Measurements from ENCODE around the gene C6orf47. TPM values are rescaled to one million over a fixed set of nuclear protein-coding genes. Genes with fewer than 3 reads are reported as not detected.
A peak's percentile ranks its signal among the peaks of the same experiment; 100 is the strongest.

C6orf47 gene
- total RNA-seq, 1 experiment from 2014 or later = 22.4 TPM

DNA sequence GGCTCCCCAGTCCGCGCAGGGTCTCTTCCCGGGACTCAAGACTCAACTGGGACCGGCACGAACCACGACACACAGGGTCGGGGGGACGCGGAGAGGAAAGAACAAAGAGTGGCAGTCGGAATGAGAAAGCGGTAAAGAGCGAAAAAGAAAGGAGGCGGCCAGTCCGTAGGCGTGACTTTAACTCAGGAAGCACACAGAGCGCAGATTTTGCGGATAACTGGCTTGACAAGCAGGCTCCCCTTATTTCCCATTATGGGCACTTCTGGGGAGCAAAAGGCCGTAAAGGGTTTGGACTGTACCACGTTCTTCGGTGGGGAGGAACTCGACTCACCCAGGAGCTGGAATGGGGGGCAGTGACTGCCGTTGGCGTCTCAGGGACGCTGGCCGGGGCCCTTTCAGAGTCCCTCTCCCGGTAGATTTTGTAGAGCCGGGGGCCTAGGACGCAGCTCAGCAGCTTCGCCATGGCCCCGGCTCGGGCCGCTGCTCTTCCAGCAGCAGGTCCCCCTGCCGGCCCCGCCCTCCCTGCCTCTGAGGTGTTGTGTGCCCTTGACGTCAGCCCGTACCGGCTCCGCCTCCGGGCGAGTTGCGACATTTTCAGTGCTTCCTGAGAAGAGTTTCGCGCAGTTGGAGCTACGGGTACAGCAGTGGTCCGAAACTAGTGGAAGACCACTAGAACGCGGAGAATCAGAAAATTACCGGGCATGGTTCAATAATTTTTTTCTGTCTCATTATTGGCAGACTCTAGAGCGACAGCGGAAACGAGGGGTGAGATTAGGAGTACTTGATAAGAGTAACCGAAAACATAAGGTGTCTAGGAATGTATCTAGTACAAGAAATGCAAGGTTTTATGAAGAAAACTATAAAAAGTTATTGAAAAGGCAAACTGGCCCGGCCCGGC lies 42.5 kb upstream of the C6orf47 start, which contains the start of gene ABHD16A:
TSS of gene ABHD16A (minus strand) at position 506 of the 898 bp plus-strand sequence. CDS start at position 463, 43 bp downstream.
- BruUV-seq (replicated peaks) = no TSS peak
- DNase-seq (ENCODE audit: low read depth, low spot score) (peak; percentile 94), ATAC-seq (peak; percentile 100)
- TF ChIP-seq, protein P1, sequence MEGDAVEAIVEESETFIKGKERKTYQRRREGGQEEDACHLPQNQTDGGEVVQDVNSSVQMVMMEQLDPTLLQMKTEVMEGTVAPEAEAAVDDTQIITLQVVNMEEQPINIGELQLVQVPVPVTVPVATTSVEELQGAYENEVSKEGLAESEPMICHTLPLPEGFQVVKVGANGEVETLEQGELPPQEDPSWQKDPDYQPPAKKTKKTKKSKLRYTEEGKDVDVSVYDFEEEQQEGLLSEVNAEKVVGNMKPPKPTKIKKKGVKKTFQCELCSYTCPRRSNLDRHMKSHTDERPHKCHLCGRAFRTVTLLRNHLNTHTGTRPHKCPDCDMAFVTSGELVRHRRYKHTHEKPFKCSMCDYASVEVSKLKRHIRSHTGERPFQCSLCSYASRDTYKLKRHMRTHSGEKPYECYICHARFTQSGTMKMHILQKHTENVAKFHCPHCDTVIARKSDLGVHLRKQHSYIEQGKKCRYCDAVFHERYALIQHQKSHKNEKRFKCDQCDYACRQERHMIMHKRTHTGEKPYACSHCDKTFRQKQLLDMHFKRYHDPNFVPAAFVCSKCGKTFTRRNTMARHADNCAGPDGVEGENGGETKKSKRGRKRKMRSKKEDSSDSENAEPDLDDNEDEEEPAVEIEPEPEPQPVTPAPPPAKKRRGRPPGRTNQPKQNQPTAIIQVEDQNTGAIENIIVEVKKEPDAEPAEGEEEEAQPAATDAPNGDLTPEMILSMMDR (IDR thresholded peaks at IDR 0.05) = no peak
- TF ChIP-seq TCF7L2 (IDR thresholded peaks at IDR 0.05; ENCODE audit: low read depth, low read length) (peak; percentile 52; the same call in 1 of the 2 replicates), SIN3A (IDR thresholded peaks at IDR 0.05; ENCODE audit: borderline replicate concordance, insufficient read depth, low read depth, low read length) (no peak), POLR2AphosphoS5 (IDR thresholded peaks at IDR 0.05; ENCODE audit: low read depth, low read length) (peak; percentile 89)
- TF ChIP-seq, protein P2, sequence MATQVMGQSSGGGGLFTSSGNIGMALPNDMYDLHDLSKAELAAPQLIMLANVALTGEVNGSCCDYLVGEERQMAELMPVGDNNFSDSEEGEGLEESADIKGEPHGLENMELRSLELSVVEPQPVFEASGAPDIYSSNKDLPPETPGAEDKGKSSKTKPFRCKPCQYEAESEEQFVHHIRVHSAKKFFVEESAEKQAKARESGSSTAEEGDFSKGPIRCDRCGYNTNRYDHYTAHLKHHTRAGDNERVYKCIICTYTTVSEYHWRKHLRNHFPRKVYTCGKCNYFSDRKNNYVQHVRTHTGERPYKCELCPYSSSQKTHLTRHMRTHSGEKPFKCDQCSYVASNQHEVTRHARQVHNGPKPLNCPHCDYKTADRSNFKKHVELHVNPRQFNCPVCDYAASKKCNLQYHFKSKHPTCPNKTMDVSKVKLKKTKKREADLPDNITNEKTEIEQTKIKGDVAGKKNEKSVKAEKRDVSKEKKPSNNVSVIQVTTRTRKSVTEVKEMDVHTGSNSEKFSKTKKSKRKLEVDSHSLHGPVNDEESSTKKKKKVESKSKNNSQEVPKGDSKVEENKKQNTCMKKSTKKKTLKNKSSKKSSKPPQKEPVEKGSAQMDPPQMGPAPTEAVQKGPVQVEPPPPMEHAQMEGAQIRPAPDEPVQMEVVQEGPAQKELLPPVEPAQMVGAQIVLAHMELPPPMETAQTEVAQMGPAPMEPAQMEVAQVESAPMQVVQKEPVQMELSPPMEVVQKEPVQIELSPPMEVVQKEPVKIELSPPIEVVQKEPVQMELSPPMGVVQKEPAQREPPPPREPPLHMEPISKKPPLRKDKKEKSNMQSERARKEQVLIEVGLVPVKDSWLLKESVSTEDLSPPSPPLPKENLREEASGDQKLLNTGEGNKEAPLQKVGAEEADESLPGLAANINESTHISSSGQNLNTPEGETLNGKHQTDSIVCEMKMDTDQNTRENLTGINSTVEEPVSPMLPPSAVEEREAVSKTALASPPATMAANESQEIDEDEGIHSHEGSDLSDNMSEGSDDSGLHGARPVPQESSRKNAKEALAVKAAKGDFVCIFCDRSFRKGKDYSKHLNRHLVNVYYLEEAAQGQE (IDR thresholded peaks at IDR 0.05; ENCODE audit: insufficient read depth in 1 of 2, low read depth in 2 of 2, low read length in 1 of 2) = peak in 1 of 2 experiments; percentile 0; a peak in 1 of 4 replicates
- intact Hi-C loops (cut with micrococcal nuclease; ENCODE audit: unreplicated experiment) (no loop called here), in situ Hi-C loops (cut with HindIII; ENCODE audit: low pct_unique_long_range_greater_than_20kb, low sequenced_read_pairs) (no loop called here)
- H3K4me3 ChIP-seq (ENCODE audit: low read depth in 2 of 2, low read length in 2 of 2) = peak within 1 kb of the TSS; percentile 92 to 99
- ChIA-PET CTCF (interaction anchor here (0.9 kb wide), 1 partner anchor 11 kb away, joined by 3 read pairs; no protein-coding TSS in a partner anchor), POLR2A (interaction anchor here (0.6 to 0.7 kb wide), 3 partner anchors 93 to 356 kb away, joined by 3 to 6 read pairs (median 4); partner anchors contain the start of gene VARS1)
- peaks cover 7% of the 10 kb centered on the region; the same call in 1 of the 2 replicates for H3K4me1 ChIP-seq (ENCODE audit: control insufficient read depth, insufficient read depth, low read length)
- H3K36me3 ChIP-seq (ENCODE audit: control insufficient read depth, insufficient read depth, low read length) = peaks cover 2% of the 10 kb centered on the region; the same call in 1 of the 2 replicates
- H3K9me3 ChIP-seq (ENCODE audit: control insufficient read depth, insufficient read depth, low read depth, low read length) = no peaks in the 10 kb centered on the region
- no peaks in the 10 kb centered on the region for H3K27me3 ChIP-seq (ENCODE audit: control insufficient read depth, insufficient read depth, low read length)
- peak within 1 kb of the TSS; percentile 95 for H3K27ac ChIP-seq (ENCODE audit: low read length)

DNA sequence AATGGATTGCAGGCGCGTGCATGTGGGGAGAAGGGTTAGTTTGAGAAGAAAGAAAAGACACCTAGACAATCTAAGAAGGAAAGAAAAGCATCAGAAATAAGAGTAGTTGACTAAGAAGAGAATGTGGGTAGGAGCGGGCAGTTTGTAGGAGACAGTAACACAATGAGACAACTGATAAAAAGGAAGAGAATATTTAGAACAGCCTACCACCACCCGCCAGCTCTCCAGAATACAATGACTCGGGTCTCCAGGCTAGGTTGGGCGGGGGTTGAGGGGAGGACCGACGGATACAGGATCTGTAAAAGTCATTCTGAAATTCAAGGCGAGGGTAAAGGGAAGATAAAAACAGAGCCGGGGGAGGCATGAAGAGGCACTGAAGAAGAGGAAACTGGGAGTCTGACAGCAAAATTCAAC lies 41.8 kb upstream of the C6orf47 start:
- peaks cover 4% of the 10 kb centered on the region; the same call in 1 of the 2 replicates for H3K36me3 ChIP-seq (ENCODE audit: control insufficient read depth, insufficient read depth, low read length)
- intact Hi-C loops (cut with micrococcal nuclease; ENCODE audit: unreplicated experiment) (no loop called here), in situ Hi-C loops (cut with HindIII; ENCODE audit: low pct_unique_long_range_greater_than_20kb, low sequenced_read_pairs) (no loop called here)
- ATAC-seq (no peak), DNase-seq (ENCODE audit: low read depth, low spot score) (no peak)
- BruUV-seq (replicated peaks) = TSS peak; percentile 75
- TF ChIP-seq TCF7L2 (IDR thresholded peaks at IDR 0.05; ENCODE audit: low read depth, low read length) = no peak
- TF ChIP-seq, protein P2 (IDR thresholded peaks at IDR 0.05; ENCODE audit: insufficient read depth in 1 of 2, low read depth in 2 of 2, low read length in 1 of 2) = 0 out of 4 replicates have a peak, but pooled peaks of 1 of the 2 experiments have one; percentile 3
- no peaks in the 10 kb centered on the region for H3K9me3 ChIP-seq (ENCODE audit: control insufficient read depth, insufficient read depth, low read depth, low read length)
- H3K27me3 ChIP-seq (ENCODE audit: control insufficient read depth, insufficient read depth, low read length) = no peaks in the 10 kb centered on the region
- POLR2A ChIA-PET = no interaction called here
- peak overlapping the region; percentile 92 to 99 for H3K4me3 ChIP-seq (ENCODE audit: low read depth in 2 of 2, low read length in 2 of 2)
- H3K4me1 ChIP-seq (ENCODE audit: control insufficient read depth, insufficient read depth, low read length) = peaks cover 7% of the 10 kb centered on the region; the same call in 1 of the 2 replicates
- peak overlapping the region; percentile 95 for H3K27ac ChIP-seq (ENCODE audit: low read length)
- CTCF ChIA-PET = no interaction called here

All from Panc1 (cell line).